ENCODE results near the gene ABI1. TPM values are rescaled to one million over a fixed set of nuclear protein-coding genes. Genes with fewer than 3 reads are reported as not detected.

ABI1 gene
- total RNA-seq, 4 donors from 2014 or later: 29.9 to 54.5 (median 47.8) TPM

GRCh38 chr10:26890956-26891355, 30.2 kb upstream of the ABI1 start:
- in situ Hi-C loops (cut with MboI; ENCODE audit: low pct_ligation_motif_present in 1 of 4, low pct_unique_long_range_greater_than_20kb in 1 of 4, low sequenced_read_pairs in 3 of 4): loop anchor here (5.0 to 25.0 kb wide), 2 partner anchors 466 to 554 kb away; no protein-coding TSS in a partner anchor
- WGBS, 2 donors (ENCODE audit: low coverage in 1 of 2): 43 to 80% methylated on average over 4 to 5 of the region's 5 CpGs
- H3K9me3 ChIP-seq: no peaks in the 10 kb centered on the region
- no peak overlapping the region for H3K4me3 ChIP-seq
- intact Hi-C loops (cut with DNase I; ENCODE audit: low total_unique reads): no loop called here
- no peaks in the 10 kb centered on the region for H3K36me3 ChIP-seq
- H3K4me1 ChIP-seq: no peaks in the 10 kb centered on the region
- peak; percentile 73 for DNase-seq
- peak; percentile 28 to 49 (median 37) for TF ChIP-seq CTCF (IDR thresholded peaks at IDR 0.05)
- TF ChIP-seq POLR2A (IDR thresholded peaks at IDR 0.05): no peak
- H3K27me3 ChIP-seq: no peaks in the 10 kb centered on the region
- no peak overlapping the region for H3K27ac ChIP-seq

GRCh38 chr10:26887611-26888215, 27.0 kb upstream of the ABI1 start:
- H3K36me3 ChIP-seq: no peaks in the 10 kb centered on the region
- H3K4me3 ChIP-seq: no peak overlapping the region
- no peak overlapping the region for H3K27ac ChIP-seq
- in situ Hi-C loops (cut with MboI; ENCODE audit: low pct_ligation_motif_present in 1 of 4, low pct_unique_long_range_greater_than_20kb in 1 of 4, low sequenced_read_pairs in 3 of 4) (loop anchor here in 1 of 4 donors (25.0 kb wide), 1 partner anchor 550 kb away; no protein-coding TSS in a partner anchor), intact Hi-C loops (cut with DNase I; ENCODE audit: low total_unique reads) (no loop called here)
- no peaks in the 10 kb centered on the region for H3K4me1 ChIP-seq
- no peak for DNase-seq
- 77 to 80% methylated on average over 2 to 3 of the region's 3 CpGs for WGBS, 2 donors (ENCODE audit: low coverage in 1 of 2)
- no peaks in the 10 kb centered on the region for H3K9me3 ChIP-seq
- peaks cover 10% of the 10 kb centered on the region for H3K27me3 ChIP-seq
- TF ChIP-seq EP300 (IDR thresholded peaks at IDR 0.05; ENCODE audit: low read depth): no peak
- TF ChIP-seq CTCF (IDR thresholded peaks at IDR 0.05): no peak
- no peak for TF ChIP-seq POLR2AphosphoS5 (IDR thresholded peaks at IDR 0.05)
- no peak for TF ChIP-seq POLR2A (IDR thresholded peaks at IDR 0.05)

- no peaks in the 10 kb centered on the region for H3K9me3 ChIP-seq
- H3K4me3 ChIP-seq: no peak overlapping the region
- in situ Hi-C loops (cut with MboI; ENCODE audit: low pct_ligation_motif_present in 1 of 4, low pct_unique_long_range_greater_than_20kb in 1 of 4, low sequenced_read_pairs in 3 of 4) (loop anchor here in 1 of 4 donors (5.0 to 25.0 kb wide), 2 partner anchors 149 to 544 kb away; no protein-coding TSS in a partner anchor), intact Hi-C loops (cut with DNase I; ENCODE audit: low total_unique reads) (loop anchor here (5.0 kb wide), 1 partner anchor 154 kb away; no protein-coding TSS in a partner anchor)
- no peaks in the 10 kb centered on the region for H3K4me1 ChIP-seq
- no peak for TF ChIP-seq EP300 (IDR thresholded peaks at IDR 0.05; ENCODE audit: low read depth)
- peak; percentile 55 to 76 (median 59) for TF ChIP-seq CTCF (IDR thresholded peaks at IDR 0.05)
- TF ChIP-seq POLR2AphosphoS5 (IDR thresholded peaks at IDR 0.05): no peak
- TF ChIP-seq POLR2A (IDR thresholded peaks at IDR 0.05): no peak
- H3K36me3 ChIP-seq: no peaks in the 10 kb centered on the region
- WGBS, 2 donors (ENCODE audit: low coverage in 1 of 2): 8 to 14% methylated on average over 7 to 10 of the region's 10 CpGs
- no peak for DNase-seq
- peaks cover 15% of the 10 kb centered on the region for H3K27me3 ChIP-seq
- no peak overlapping the region for H3K27ac ChIP-seq
Measured at GRCh38 chr10:26881600-26882331, 21.0 kb upstream of the ABI1 start.

GRCh38 chr10:26879744-26880143, 19.0 kb upstream of the ABI1 start:
- Histone ChIP-seq H3K27me3 (peaks cover 15% of the 10 kb centered on the region), H3K9me3 (no peaks in the 10 kb centered on the region), H3K4me3 (no peak overlapping the region), H3K27ac (no peak overlapping the region), H3K36me3 (no peaks in the 10 kb centered on the region), H3K4me1 (no peaks in the 10 kb centered on the region)
- DNase-seq: peak; percentile 47
- WGBS, 2 donors (ENCODE audit: low coverage in 1 of 2): 21 to 28% methylated on average over 3 to 5 of the region's 5 CpGs
- TF ChIP-seq POLR2A (IDR thresholded peaks at IDR 0.05): no peak
- TF ChIP-seq CTCF (IDR thresholded peaks at IDR 0.05): no peak
- no peak for TF ChIP-seq POLR2AphosphoS5 (IDR thresholded peaks at IDR 0.05)
- no peak for TF ChIP-seq EP300 (IDR thresholded peaks at IDR 0.05; ENCODE audit: low read depth)
- intact Hi-C loops (cut with DNase I; ENCODE audit: low total_unique reads) (loop anchor here (5.0 kb wide), 1 partner anchor 152 kb away; no protein-coding TSS in a partner anchor), in situ Hi-C loops (cut with MboI; ENCODE audit: low pct_ligation_motif_present in 1 of 4, low pct_unique_long_range_greater_than_20kb in 1 of 4, low sequenced_read_pairs in 3 of 4) (loop anchor here in 3 of 4 donors (5.0 to 25.0 kb wide), 5 partner anchors 147 to 545 kb away; no protein-coding TSS in a partner anchor)

Data from transverse colon (tissue), 4 donors.